HG02610 (cell line): ENCODE measurements around the gene TCF12.

Experiments
- ATAC-seq: cut with Tn5 transposase; IDR thresholded peaks from one replicate; pipeline ENCODE4 v1.9.1; 2021; ENCODE audit warnings: mild to moderate bottlenecking, moderate library complexity; ENCODE audit not compliant: unreplicated experiment

The TCF12 gene

GRCh38 chr15:57310876-57311275 is 392.4 kb downstream of the TCF12 start:
- ATAC-seq: no peak

- ATAC-seq: no peak
Observed at GRCh38 chr15:57312006-57312317, 393.5 kb downstream of the TCF12 start.

GRCh38 chr15:57312318-57313133 is 394.1 kb downstream of the TCF12 start:
- ATAC-seq: no peak

- ATAC-seq: no peak
Observed at GRCh38 chr15:57313134-57313483, 394.7 kb downstream of the TCF12 start.

GRCh38 chr15:57314221-57314620 is 395.8 kb downstream of the TCF12 start:
- ATAC-seq: no peak

- ATAC-seq: no peak
Observed at GRCh38 chr15:57316451-57316850, 398.0 kb downstream of the TCF12 start.

GRCh38 chr15:57319226-57319918 is 400.9 kb downstream of the TCF12 start:
- ATAC-seq: no peak

GRCh38 chr15:57319919-57320560 is 401.6 kb downstream of the TCF12 start:
- ATAC-seq: no peak

- ATAC-seq: no peak
Observed at GRCh38 chr15:57320631-57321220, 402.3 kb downstream of the TCF12 start.

- no peak for ATAC-seq
Observed at GRCh38 chr15:57321485-57321884, 403.0 kb downstream of the TCF12 start.

GRCh38 chr15:57321973-57322601 is 403.6 kb downstream of the TCF12 start:
- ATAC-seq: no peak

GRCh38 chr15:57322602-57323250 is 404.3 kb downstream of the TCF12 start:
- ATAC-seq: no peak

GRCh38 chr15:57323299-57323805 is 404.9 kb downstream of the TCF12 start:
- ATAC-seq: no peak

- no peak for ATAC-seq
Observed at GRCh38 chr15:57323806-57324589, 405.6 kb downstream of the TCF12 start.

GRCh38 chr15:57324590-57324890 is 406.1 kb downstream of the TCF12 start:
- ATAC-seq: no peak

GRCh38 chr15:57324944-57325679 is 406.7 kb downstream of the TCF12 start:
- ATAC-seq: no peak

- no peak for ATAC-seq
Observed at GRCh38 chr15:57326196-57326595, 407.8 kb downstream of the TCF12 start.

GRCh38 chr15:57327985-57328471 is 409.6 kb downstream of the TCF12 start:
- no peak for ATAC-seq

- ATAC-seq: no peak
Observed at GRCh38 chr15:57328479-57328878, 410.0 kb downstream of the TCF12 start.
